Thoracic aorta (tissue), 2 donors: Measurements from ENCODE around the gene KRT86. TPM values are rescaled to one million over a fixed set of nuclear protein-coding genes. Genes with fewer than 3 reads are reported as not detected.

Experiments
- ATAC-seq: fragments of 150-250 bp; one replicate; pipeline ENCODE4 v1.8.0; 2017; ENCODE audit warnings: low read depth; ENCODE audit not compliant: insufficient number of reproducible peaks, low FRiP score
- DNase-seq: peaks from one replicate; pipeline ENCODE4 v3.0.0-alpha.2; 2020; ENCODE audit warnings: low spot score
- H3K27ac ChIP-seq, 2 donors: fragments of 200-600 bp; sonication (generic); 1 replicate in 1 of 2; 2 replicates in 1 of 2; pipeline ENCODE4 v1.5.1; 2016; ENCODE audit warnings: mild to moderate bottlenecking in 2 of 2, moderate library complexity in 2 of 2
- H3K27me3 ChIP-seq: fragments of 200-600 bp; sonication (generic); replicated peaks from 2 replicates; pipeline ENCODE4 v1.6.0; 2016; ENCODE audit warnings: mild to moderate bottlenecking; ENCODE audit not compliant: insufficient read depth
- H3K36me3 ChIP-seq: fragments of 200-600 bp; sonication (generic); one replicate; pipeline ENCODE4 v1.5.1; 2016
- H3K4me1 ChIP-seq, 2 donors: fragments of 200-600 bp; sonication (generic); 1 replicate in 1 of 2; 2 replicates in 1 of 2; pipeline versions ENCODE4 v1.5.1 to v1.6.0; 2016; ENCODE audit warnings: low read depth in 2 of 2, mild to moderate bottlenecking in 1 of 2; ENCODE audit not compliant: control insufficient read depth in 1 of 2
- H3K4me3 ChIP-seq: fragments of 200-600 bp; sonication (generic); 2 replicates; pipeline ENCODE4 v1.5.1; 2016; ENCODE audit warnings: mild to moderate bottlenecking
- H3K9me3 ChIP-seq: fragments of 200-600 bp; sonication (generic); 2 replicates; pipeline ENCODE4 v1.5.1; 2016
- CTCF ChIP-seq: fragments of 200-600 bp; sonication (generic); IDR thresholded peaks from one replicate; pipeline ENCODE4 v1.5.1; 2019; ENCODE audit warnings: antibody characterized with exemption
- total RNA-seq, 2 donors: library from RNA; depleted of rRNA; stranded (reverse); fragments of >200 nt; gene quantifications; one replicate each; pipeline versions ENCODE4 v1.1.0 to v1.2.3, GENCODE V29; 2016

The KRT86 gene
- total RNA-seq, 2 donors from 2014 or later, result 9.3 TPM; not detected in 1

GRCh38 chr12:52321418-52321817 is 47.0 kb downstream of the KRT86 start:
- no peaks in the 10 kb centered on the region for H3K36me3 ChIP-seq
- no peak overlapping the region for H3K27ac ChIP-seq
- DNase-seq (no peak), ATAC-seq (no peak)
- no peak overlapping the region for H3K4me3 ChIP-seq
- H3K4me1 ChIP-seq, result peaks cover 6% of the 10 kb centered on the region in 2 donors
- H3K9me3 ChIP-seq, result no peaks in the 10 kb centered on the region
- TF ChIP-seq CTCF, result no peak
- H3K27me3 ChIP-seq, result no peaks in the 10 kb centered on the region

GRCh38 chr12:52322069-52322468 is 47.6 kb downstream of the KRT86 start:
- no peak for TF ChIP-seq CTCF
- ATAC-seq (no peak), DNase-seq (no peak)
- Histone ChIP-seq H3K9me3 (no peaks in the 10 kb centered on the region), H3K4me1 (peaks cover 6 to 11% of the 10 kb centered on the region in 2 donors), H3K27me3 (no peaks in the 10 kb centered on the region), H3K36me3 (no peaks in the 10 kb centered on the region), H3K27ac (no peak overlapping the region), H3K4me3 (no peak overlapping the region)

GRCh38 chr12:52323001-52323400 is 48.6 kb downstream of the KRT86 start:
- H3K27me3 ChIP-seq, result no peaks in the 10 kb centered on the region
- no peaks in the 10 kb centered on the region for H3K9me3 ChIP-seq
- TF ChIP-seq CTCF, result no peak
- H3K36me3 ChIP-seq, result no peaks in the 10 kb centered on the region
- ATAC-seq (no peak), DNase-seq (no peak)
- no peak overlapping the region for H3K27ac ChIP-seq
- peaks cover 6 to 14% of the 10 kb centered on the region in 2 donors for H3K4me1 ChIP-seq
- no peak overlapping the region for H3K4me3 ChIP-seq

GRCh38 chr12:52323416-52324152 is 49.1 kb downstream of the KRT86 start:
- H3K4me3 ChIP-seq, result no peak overlapping the region
- no peaks in the 10 kb centered on the region for H3K9me3 ChIP-seq
- no peak for DNase-seq
- no peaks in the 10 kb centered on the region for H3K36me3 ChIP-seq
- no peaks in the 10 kb centered on the region for H3K27me3 ChIP-seq
- peaks cover 6 to 14% of the 10 kb centered on the region in 2 donors for H3K4me1 ChIP-seq
- no peak for ATAC-seq
- H3K27ac ChIP-seq, result no peak overlapping the region
- TF ChIP-seq CTCF, result no peak

GRCh38 chr12:52324153-52324444 is 49.7 kb downstream of the KRT86 start:
- DNase-seq (no peak), ATAC-seq (no peak)
- no peaks in the 10 kb centered on the region for H3K27me3 ChIP-seq
- TF ChIP-seq CTCF, result no peak
- H3K4me1 ChIP-seq, result peaks cover 6 to 14% of the 10 kb centered on the region in 2 donors
- no peak overlapping the region for H3K27ac ChIP-seq
- H3K36me3 ChIP-seq, result no peaks in the 10 kb centered on the region
- no peak overlapping the region for H3K4me3 ChIP-seq
- H3K9me3 ChIP-seq, result no peaks in the 10 kb centered on the region
